ENCODE results near the gene ARHGAP6. TPM values are rescaled to one million over a fixed set of nuclear protein-coding genes. Genes with fewer than 3 reads are reported as not detected.

The ARHGAP6 gene
- polyA plus RNA-seq, 3 donors = 0.31 to 1.1 (median 0.40) TPM

GRCh38 chrX:11640089-11640488 lies 25.6 kb downstream of the ARHGAP6 start:
- no peak overlapping the region for H2AFZ ChIP-seq (ENCODE audit: insufficient read depth, low read depth, low read length, poor library complexity, severe bottlenecking)
- no peak overlapping the region for H3K27ac Mint-ChIP-seq
- TF ChIP-seq, protein P1, sequence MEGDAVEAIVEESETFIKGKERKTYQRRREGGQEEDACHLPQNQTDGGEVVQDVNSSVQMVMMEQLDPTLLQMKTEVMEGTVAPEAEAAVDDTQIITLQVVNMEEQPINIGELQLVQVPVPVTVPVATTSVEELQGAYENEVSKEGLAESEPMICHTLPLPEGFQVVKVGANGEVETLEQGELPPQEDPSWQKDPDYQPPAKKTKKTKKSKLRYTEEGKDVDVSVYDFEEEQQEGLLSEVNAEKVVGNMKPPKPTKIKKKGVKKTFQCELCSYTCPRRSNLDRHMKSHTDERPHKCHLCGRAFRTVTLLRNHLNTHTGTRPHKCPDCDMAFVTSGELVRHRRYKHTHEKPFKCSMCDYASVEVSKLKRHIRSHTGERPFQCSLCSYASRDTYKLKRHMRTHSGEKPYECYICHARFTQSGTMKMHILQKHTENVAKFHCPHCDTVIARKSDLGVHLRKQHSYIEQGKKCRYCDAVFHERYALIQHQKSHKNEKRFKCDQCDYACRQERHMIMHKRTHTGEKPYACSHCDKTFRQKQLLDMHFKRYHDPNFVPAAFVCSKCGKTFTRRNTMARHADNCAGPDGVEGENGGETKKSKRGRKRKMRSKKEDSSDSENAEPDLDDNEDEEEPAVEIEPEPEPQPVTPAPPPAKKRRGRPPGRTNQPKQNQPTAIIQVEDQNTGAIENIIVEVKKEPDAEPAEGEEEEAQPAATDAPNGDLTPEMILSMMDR (IDR thresholded peaks at IDR 0.05) = no peak
- no peak for DNase-seq
- H3K27me3 Mint-ChIP-seq (ENCODE audit: low read depth in 3 of 3) = peaks cover 0 to 1% (median 0%) of the 10 kb centered on the region in 3 donors
- no peak overlapping the region for H3K9ac ChIP-seq (ENCODE audit: insufficient read depth, low read length, poor library complexity, severe bottlenecking)
- H3K27ac ChIP-seq (ENCODE audit: low read depth in 1 of 2, low read length in 2 of 2) = no peak overlapping the region
- no peak overlapping the region for H3K4me3 Mint-ChIP-seq
- no peaks in the 10 kb centered on the region for H3K4me1 Mint-ChIP-seq
- intact Hi-C loops (cut with micrococcal nuclease) = no loop called here
- no peaks in the 10 kb centered on the region for H3K36me3 Mint-ChIP-seq
- H3K4me1 ChIP-seq (ENCODE audit: control insufficient read depth in 1 of 2, insufficient read depth in 2 of 2, low read length in 2 of 2) = no peaks in the 10 kb centered on the region
- H3K27me3 ChIP-seq (ENCODE audit: control insufficient read depth in 2 of 2, insufficient read depth in 2 of 2, low read length in 2 of 2) = no peaks in the 10 kb centered on the region
- no peaks in the 10 kb centered on the region for H3K9me3 Mint-ChIP-seq
- H3K9me3 ChIP-seq (replicated peaks in 1 of 2; ENCODE audit: control insufficient read depth in 1 of 2, insufficient read depth in 1 of 2, low read length in 2 of 2) = no peaks in the 10 kb centered on the region
- no peak overlapping the region for H3K4me3 ChIP-seq (replicated peaks in 1 of 3; ENCODE audit: low read depth in 2 of 3, low read length in 3 of 3)
- no peak overlapping the region for H3K4me2 ChIP-seq (replicated peaks; ENCODE audit: extremely low read depth, low read length, poor library complexity, severe bottlenecking)
- H3K79me2 ChIP-seq (ENCODE audit: insufficient read depth, low read length) = no peaks in the 10 kb centered on the region
- no peaks in the 10 kb centered on the region for H3K36me3 ChIP-seq (replicated peaks in 1 of 2; ENCODE audit: control insufficient read depth in 1 of 2, insufficient read depth in 2 of 2, low read length in 2 of 2)
- no peaks in the 10 kb centered on the region for H4K20me1 ChIP-seq (ENCODE audit: insufficient read depth, low read length)
- WGBS (ENCODE audit: insufficient coverage) = no CpG with 5 or more reads among the region's 4 CpGs

GRCh38 chrX:11632732-11633131 lies 33.0 kb downstream of the ARHGAP6 start:
- Histone ChIP-seq H2AFZ (ENCODE audit: insufficient read depth, low read depth, low read length, poor library complexity, severe bottlenecking) (no peak overlapping the region), H3K27ac (ENCODE audit: low read depth in 1 of 2, low read length in 2 of 2) (no peak overlapping the region), H3K4me2 (replicated peaks; ENCODE audit: extremely low read depth, low read length, poor library complexity, severe bottlenecking) (no peak overlapping the region), H3K27me3 (ENCODE audit: control insufficient read depth in 2 of 2, insufficient read depth in 2 of 2, low read length in 2 of 2) (no peaks in the 10 kb centered on the region), H3K9ac (ENCODE audit: insufficient read depth, low read length, poor library complexity, severe bottlenecking) (no peak overlapping the region), H3K36me3 (replicated peaks in 1 of 2; ENCODE audit: control insufficient read depth in 1 of 2, insufficient read depth in 2 of 2, low read length in 2 of 2) (no peaks in the 10 kb centered on the region), H3K4me1 (ENCODE audit: control insufficient read depth in 1 of 2, insufficient read depth in 2 of 2, low read length in 2 of 2) (no peaks in the 10 kb centered on the region), H3K9me3 (replicated peaks in 1 of 2; ENCODE audit: control insufficient read depth in 1 of 2, insufficient read depth in 1 of 2, low read length in 2 of 2) (no peaks in the 10 kb centered on the region), H3K4me3 (replicated peaks in 1 of 3; ENCODE audit: low read depth in 2 of 3, low read length in 3 of 3) (no peak overlapping the region), H4K20me1 (ENCODE audit: insufficient read depth, low read length) (no peaks in the 10 kb centered on the region), H3K79me2 (ENCODE audit: insufficient read depth, low read length) (no peaks in the 10 kb centered on the region)
- Mint-ChIP-seq H3K36me3 (no peaks in the 10 kb centered on the region), H3K4me3 (no peak overlapping the region), H3K9me3 (peaks cover 0 to 2% (median 0%) of the 10 kb centered on the region in 7 donors), H3K27ac (no peak overlapping the region), H3K4me1 (no peaks in the 10 kb centered on the region), H3K27me3 (ENCODE audit: low read depth in 3 of 3) (no peaks in the 10 kb centered on the region)
- TF ChIP-seq, protein P1 (IDR thresholded peaks at IDR 0.05) = no peak
- intact Hi-C loops (cut with micrococcal nuclease) = no loop called here
- WGBS (ENCODE audit: insufficient coverage) = no CpG with 5 or more reads among the region's 1 CpG
- DNase-seq = no peak
